Activated CD4-positive, alpha-beta memory T cell treated with anti-CD3 and anti-CD28 coated beads, Interleukin-2, amount 10 ng/mL, durations not matched to agents 7 days and 5 days (primary cell): Measurements from ENCODE around the gene LDB2. TPM values are rescaled to one million over a fixed set of nuclear protein-coding genes. Genes with fewer than 3 reads are reported as not detected.

Experiments
- CTCF ChIA-PET: fragments of 350-600 bp; sonication (Branson Sonifier 250); formaldehyde crosslinking; loops from one replicate; lab custom pipeline; 2021; ENCODE audit warnings: antibody characterized with exemption, inconsistent platforms; lab: Charles Lee
- POLR2A ChIA-PET: fragments of 350-600 bp; sonication (Branson Sonifier 250); formaldehyde crosslinking; loops from one replicate; lab custom pipeline; 2021; ENCODE audit warnings: antibody characterized with exemption; lab: Charles Lee
- DNase-seq: peaks from one replicate; pipeline ENCODE4 v3.0.0-alpha.2; 2020
- H3K27ac Mint-ChIP-seq: one replicate; pipeline ENCODE4 v1.8.0; 2021; ENCODE audit warnings: mild to moderate bottlenecking, mixed read lengths
- H3K27me3 Mint-ChIP-seq: one replicate; pipeline ENCODE4 v1.8.0; 2021; ENCODE audit warnings: mixed read lengths
- H3K36me3 Mint-ChIP-seq: one replicate; pipeline ENCODE4 v1.8.0; 2021; ENCODE audit warnings: low read depth, mixed read lengths
- H3K4me1 Mint-ChIP-seq: one replicate; pipeline ENCODE4 v1.8.0; 2021; ENCODE audit warnings: mixed read lengths
- H3K4me3 Mint-ChIP-seq: one replicate; pipeline ENCODE4 v1.8.0; 2021; ENCODE audit warnings: mild to moderate bottlenecking, mixed read lengths
- H3K9me3 Mint-ChIP-seq: one replicate; pipeline ENCODE4 v1.8.0; 2021; ENCODE audit warnings: mixed read lengths
- total RNA-seq, 2 experiments: library from RNA; stranded (reverse); gene quantifications; one replicate each; pipeline ENCODE4 v1.2.3, GENCODE V29; 2021

The LDB2 gene
- total RNA-seq, 2 experiments from 2014 or later: not detected

DNA sequence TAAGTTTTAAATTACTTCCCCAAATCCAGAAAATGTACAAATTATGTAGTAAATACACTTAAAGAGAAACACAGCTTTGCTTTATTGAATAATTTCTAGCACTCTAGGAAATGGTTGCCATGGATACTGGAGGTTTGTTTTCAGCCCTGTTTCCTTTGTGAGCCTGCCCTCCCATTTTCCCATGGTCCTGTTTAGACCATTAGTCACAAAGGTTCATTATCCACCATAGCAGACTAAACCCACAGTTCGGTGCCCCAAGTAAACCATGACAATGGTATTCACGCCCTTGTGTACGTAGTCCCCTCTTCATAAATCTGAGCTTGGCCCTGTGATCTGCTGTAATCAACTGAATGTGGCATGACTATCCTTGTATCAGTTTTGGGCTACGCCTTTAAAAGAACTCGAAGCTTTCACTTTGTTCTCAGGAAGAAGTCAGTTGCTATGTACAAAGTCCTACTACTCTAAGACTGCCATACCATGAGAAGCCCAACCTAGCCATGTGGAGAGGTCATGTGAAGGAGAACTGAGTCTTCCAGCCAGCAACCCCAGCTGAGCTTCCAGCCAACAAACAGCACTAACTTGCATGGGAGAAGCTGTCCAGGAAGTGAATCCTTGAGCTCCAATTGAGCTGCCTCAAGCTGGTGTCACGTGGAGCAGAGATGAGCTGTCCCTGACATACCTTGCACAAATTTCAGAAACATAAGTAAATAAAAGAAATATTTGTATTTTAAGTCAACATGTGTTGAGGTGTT, 300.4 kb downstream of the LDB2 start:
- Mint-ChIP-seq H3K36me3 (no peaks in the 10 kb centered on the region), H3K4me3 (no peak overlapping the region), H3K9me3 (no peaks in the 10 kb centered on the region), H3K4me1 (no peaks in the 10 kb centered on the region), H3K27ac (no peak overlapping the region), H3K27me3 (no peaks in the 10 kb centered on the region)
- no peak for DNase-seq
- CTCF ChIA-PET: no interaction called here
- POLR2A ChIA-PET: no interaction called here

DNA sequence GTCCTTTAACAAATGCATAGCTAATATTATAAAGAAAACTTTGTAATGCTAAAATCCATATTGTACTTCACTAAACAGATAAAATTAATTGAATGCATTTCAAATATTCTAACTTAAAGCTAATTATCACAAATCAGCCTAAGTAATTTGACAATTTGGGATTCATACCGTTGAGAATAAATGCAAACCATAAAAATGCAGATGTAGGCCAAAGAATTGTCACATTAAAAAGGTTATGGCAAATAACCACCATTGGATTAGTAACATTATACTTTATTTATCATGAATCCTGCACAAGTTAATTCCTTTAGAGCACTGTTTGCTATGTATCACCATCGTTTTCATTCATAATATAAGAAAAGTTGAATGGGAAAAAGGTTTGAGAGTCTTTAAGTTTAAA, 301.0 kb downstream of the LDB2 start:
- DNase-seq: no peak
- Mint-ChIP-seq H3K9me3 (no peaks in the 10 kb centered on the region), H3K27ac (no peak overlapping the region), H3K27me3 (no peaks in the 10 kb centered on the region), H3K4me1 (no peaks in the 10 kb centered on the region), H3K36me3 (no peaks in the 10 kb centered on the region), H3K4me3 (no peak overlapping the region)
- ChIA-PET POLR2A (no interaction called here), CTCF (no interaction called here)

DNA sequence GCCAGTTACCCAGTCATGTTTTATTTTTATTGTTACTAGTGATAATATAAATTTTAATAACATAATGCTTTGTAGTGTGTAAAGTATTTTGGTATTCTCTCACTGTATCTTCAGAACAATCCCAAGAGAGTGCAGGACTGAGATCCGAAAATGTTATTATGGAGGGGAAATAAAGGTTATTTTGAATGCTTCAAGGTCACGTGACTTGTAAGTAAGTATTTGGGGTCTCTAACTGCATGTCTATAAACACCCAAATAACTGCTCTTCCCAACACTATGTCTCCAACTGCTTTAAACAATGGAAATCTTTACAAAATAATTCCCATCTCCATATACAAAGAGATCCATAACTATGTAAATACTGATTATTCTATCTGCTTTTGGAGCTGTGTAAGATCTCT, 302.2 kb downstream of the LDB2 start:
- Mint-ChIP-seq H3K4me1 (no peaks in the 10 kb centered on the region), H3K27ac (no peak overlapping the region), H3K36me3 (no peaks in the 10 kb centered on the region), H3K9me3 (no peaks in the 10 kb centered on the region), H3K27me3 (no peaks in the 10 kb centered on the region), H3K4me3 (no peak overlapping the region)
- CTCF ChIA-PET: no interaction called here
- no peak for DNase-seq
- POLR2A ChIA-PET: no interaction called here

DNA sequence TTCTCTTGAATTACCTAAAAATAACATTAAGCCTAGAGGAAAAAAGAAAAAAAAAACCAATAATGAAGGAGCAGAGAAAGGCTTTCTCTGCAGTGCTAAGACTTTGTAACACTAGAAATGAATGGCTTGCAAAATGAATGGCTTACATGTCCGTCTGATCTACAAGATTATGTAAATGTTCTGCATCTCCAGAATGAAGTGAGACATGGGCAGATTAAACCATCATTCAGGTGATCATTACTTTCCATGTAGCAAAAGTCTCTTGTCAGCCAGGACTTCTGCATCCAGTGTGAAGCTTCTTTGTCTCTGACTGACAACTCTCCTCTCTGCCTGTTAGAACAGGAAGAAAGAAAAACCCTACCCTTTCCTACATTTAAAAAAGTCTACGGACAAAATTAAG, 304.3 kb downstream of the LDB2 start:
- CTCF ChIA-PET: no interaction called here
- POLR2A ChIA-PET: no interaction called here
- DNase-seq: no peak
- H3K9me3 Mint-ChIP-seq: no peaks in the 10 kb centered on the region
- no peaks in the 10 kb centered on the region for H3K36me3 Mint-ChIP-seq
- no peaks in the 10 kb centered on the region for H3K27me3 Mint-ChIP-seq
- H3K27ac Mint-ChIP-seq: no peak overlapping the region
- no peak overlapping the region for H3K4me3 Mint-ChIP-seq
- H3K4me1 Mint-ChIP-seq: no peaks in the 10 kb centered on the region

DNA sequence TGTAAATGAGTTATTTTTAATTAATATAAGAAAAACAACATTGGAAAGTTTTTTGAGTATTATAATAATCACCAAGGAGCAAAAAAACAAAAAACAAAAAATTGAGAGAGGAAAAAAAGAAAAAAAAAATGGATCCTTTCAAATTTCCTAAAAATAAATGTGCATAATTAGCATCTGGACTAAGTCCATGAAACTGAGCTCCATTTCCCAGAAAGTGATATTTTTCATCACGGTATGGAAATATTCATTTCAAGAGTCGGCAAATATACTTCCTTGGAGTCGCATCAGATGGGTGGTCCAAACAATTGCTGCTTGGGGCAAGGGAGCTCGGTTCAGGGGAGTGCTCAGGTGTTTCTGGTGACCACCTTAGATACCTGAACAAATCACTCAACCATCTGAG, 305.1 kb downstream of the LDB2 start:
- DNase-seq: no peak
- Mint-ChIP-seq H3K4me3 (no peak overlapping the region), H3K4me1 (no peaks in the 10 kb centered on the region), H3K9me3 (no peaks in the 10 kb centered on the region), H3K27ac (no peak overlapping the region), H3K27me3 (no peaks in the 10 kb centered on the region), H3K36me3 (no peaks in the 10 kb centered on the region)
- ChIA-PET POLR2A (no interaction called here), CTCF (no interaction called here)

DNA sequence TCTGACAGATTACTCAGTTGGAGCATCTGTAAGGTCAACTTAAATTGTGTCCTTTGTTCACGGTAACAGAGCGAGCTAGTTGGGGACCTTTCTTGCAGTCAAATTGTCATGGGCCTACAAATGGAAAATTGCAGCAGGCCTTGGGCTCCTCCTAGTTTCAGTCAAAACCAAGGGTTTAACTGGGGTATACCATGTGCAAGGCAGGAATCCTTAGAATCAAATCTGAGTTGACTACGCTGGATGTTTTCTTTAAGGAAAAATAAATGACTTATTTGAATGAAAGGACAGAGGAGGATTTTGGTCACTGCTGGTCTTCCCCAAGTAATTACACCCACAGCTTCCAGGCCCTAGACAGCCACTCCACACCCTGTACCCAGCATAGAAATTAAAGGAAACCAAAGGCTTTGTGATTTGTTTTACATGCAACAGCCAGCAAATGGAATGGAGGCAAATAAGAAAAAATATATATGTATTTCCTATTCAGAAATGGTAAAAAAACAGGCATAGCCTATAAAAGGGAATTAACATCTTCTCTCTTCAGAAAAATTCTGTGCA, 307.1 kb downstream of the LDB2 start:
- H3K27me3 Mint-ChIP-seq: no peaks in the 10 kb centered on the region
- no peaks in the 10 kb centered on the region for H3K4me1 Mint-ChIP-seq
- H3K4me3 Mint-ChIP-seq: no peak overlapping the region
- POLR2A ChIA-PET: no interaction called here
- H3K27ac Mint-ChIP-seq: no peak overlapping the region
- H3K36me3 Mint-ChIP-seq: no peaks in the 10 kb centered on the region
- H3K9me3 Mint-ChIP-seq: no peaks in the 10 kb centered on the region
- CTCF ChIA-PET: no interaction called here
- no peak for DNase-seq

DNA sequence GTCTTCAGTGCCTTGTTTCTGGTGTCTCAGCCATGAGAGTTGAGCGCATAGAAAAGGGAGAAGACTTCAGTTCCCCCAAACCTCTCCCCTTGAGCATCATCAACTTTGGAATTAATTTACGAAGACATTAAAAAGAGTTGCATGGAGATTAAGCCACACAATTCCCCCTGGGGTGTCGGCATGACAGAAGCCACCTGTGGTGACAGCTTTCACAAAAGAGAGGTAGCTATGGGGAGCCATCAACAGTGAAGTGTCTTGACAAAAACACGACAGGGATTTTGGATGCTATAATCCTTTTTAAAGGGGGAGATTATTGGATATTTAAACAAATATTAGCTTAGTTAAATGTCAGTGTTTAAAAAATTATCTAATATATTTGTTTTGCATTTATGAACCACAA, 307.6 kb downstream of the LDB2 start:
- Mint-ChIP-seq H3K27me3 (no peaks in the 10 kb centered on the region), H3K9me3 (no peaks in the 10 kb centered on the region), H3K36me3 (no peaks in the 10 kb centered on the region), H3K4me1 (no peaks in the 10 kb centered on the region), H3K27ac (no peak overlapping the region), H3K4me3 (no peak overlapping the region)
- DNase-seq: no peak
- ChIA-PET POLR2A (no interaction called here), CTCF (no interaction called here)

DNA sequence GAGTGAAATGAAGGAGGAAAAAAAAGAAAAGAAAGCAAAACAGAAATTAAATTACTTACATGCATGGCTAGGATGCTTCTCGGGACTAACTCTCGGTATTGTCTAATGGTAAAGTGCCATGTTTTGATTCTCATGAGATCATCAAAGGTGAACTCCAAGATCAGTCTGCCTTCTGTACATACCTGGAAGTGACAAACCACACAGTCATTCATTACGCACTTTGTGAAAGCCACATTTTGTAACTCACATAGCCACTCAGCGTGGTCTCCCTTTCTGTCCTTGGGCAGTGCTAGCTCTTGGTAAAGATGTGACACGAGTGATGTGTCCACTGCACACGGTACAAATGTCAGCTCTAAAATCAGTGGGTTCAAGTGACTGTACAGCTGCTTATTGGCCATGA, 309.8 kb downstream of the LDB2 start:
- no peak overlapping the region for H3K4me3 Mint-ChIP-seq
- no peaks in the 10 kb centered on the region for H3K27me3 Mint-ChIP-seq
- no peak overlapping the region for H3K27ac Mint-ChIP-seq
- H3K36me3 Mint-ChIP-seq: no peaks in the 10 kb centered on the region
- DNase-seq: no peak
- no peaks in the 10 kb centered on the region for H3K4me1 Mint-ChIP-seq
- ChIA-PET CTCF (no interaction called here), POLR2A (no interaction called here)
- H3K9me3 Mint-ChIP-seq: no peaks in the 10 kb centered on the region

DNA sequence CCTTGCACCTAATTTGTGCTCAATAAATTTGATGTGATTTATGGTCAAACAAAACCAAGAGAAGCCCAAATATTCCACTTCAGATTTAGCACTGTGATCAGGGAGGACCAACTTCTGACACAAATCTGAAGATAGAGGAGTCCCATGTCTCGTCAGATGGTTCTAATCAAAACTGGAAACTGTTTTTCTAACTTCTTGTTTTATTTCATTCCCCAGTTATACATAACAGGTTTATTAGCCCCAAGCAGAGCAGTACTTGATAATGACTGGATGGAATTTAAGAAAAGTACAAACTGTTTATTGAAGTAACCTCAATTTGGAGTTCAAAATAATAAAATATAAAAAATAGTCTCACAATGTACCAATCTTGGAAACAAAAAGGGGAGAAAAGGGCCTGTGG, 310.3 kb downstream of the LDB2 start:
- DNase-seq: no peak
- Mint-ChIP-seq H3K4me3 (no peak overlapping the region), H3K36me3 (no peaks in the 10 kb centered on the region), H3K27me3 (no peaks in the 10 kb centered on the region), H3K4me1 (no peaks in the 10 kb centered on the region), H3K27ac (no peak overlapping the region), H3K9me3 (peaks cover 2% of the 10 kb centered on the region)
- POLR2A ChIA-PET: no interaction called here
- CTCF ChIA-PET: no interaction called here

DNA sequence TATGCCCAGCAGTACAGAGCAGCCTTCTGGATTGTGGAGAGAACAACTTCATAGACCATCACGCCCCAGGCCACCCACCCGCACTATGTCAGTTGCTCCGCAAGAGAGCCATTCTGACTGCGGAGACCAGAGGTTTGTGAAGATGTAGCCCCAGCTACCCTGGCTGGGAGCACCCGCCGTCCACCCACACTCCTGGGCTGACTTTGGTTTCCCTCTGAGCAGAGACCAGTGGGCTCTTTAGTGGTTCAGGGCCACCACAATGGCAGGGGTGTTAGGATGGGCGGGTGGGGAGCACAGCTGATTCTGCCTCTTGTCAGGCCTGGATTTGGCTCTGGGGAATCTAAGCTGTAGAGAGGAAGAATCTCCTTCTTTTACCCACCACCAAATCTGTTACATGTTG, 313.4 kb downstream of the LDB2 start:
- POLR2A ChIA-PET: no interaction called here
- DNase-seq: no peak
- no peaks in the 10 kb centered on the region for H3K4me1 Mint-ChIP-seq
- H3K27me3 Mint-ChIP-seq: no peaks in the 10 kb centered on the region
- H3K27ac Mint-ChIP-seq: no peak overlapping the region
- CTCF ChIA-PET: no interaction called here
- H3K36me3 Mint-ChIP-seq: no peaks in the 10 kb centered on the region
- H3K9me3 Mint-ChIP-seq: peaks cover 2% of the 10 kb centered on the region
- H3K4me3 Mint-ChIP-seq: no peak overlapping the region

DNA sequence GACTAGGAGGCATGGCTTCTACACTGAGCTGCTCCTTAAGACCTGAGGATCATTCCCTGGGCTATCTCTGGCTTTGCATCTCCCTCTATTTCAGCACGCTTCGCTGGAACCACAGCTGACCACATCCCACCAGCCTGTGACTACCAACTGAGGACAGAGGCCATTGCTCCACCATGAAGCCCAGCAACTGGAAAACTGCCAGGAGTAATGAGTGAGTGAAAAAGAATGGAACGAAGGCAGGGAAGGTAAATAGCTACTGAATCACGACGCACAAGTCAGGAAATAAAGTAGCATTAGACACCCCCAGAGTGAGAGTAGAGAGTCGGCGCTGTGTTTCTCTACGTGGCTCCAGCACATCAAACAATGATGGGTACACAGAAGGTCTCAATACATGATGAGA, 314.7 kb downstream of the LDB2 start:
- Mint-ChIP-seq H3K4me1 (no peaks in the 10 kb centered on the region), H3K9me3 (peaks cover 2% of the 10 kb centered on the region), H3K36me3 (no peaks in the 10 kb centered on the region), H3K27me3 (no peaks in the 10 kb centered on the region), H3K27ac (no peak overlapping the region), H3K4me3 (no peak overlapping the region)
- ChIA-PET CTCF (no interaction called here), POLR2A (no interaction called here)
- DNase-seq: no peak

DNA sequence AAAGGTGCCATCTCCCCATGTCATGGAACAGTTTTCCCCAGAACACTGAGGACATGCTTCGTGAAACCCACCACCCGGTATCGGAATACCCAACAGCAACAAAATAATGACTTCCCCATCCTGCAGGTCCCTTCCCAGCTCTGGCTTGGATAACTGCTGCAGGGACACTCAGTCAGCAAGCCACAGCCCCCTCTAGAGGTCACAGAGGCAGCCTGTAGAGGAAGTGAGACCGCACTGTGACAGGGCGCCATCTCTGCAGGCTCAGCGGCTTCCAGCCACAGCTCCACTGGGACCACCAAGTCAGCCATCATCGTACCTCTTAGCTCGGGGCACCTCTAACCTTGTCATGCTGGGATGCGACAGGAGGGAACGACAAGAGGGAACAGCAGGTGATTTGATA, 315.9 kb downstream of the LDB2 start:
- no peaks in the 10 kb centered on the region for H3K27me3 Mint-ChIP-seq
- no peak for DNase-seq
- CTCF ChIA-PET: no interaction called here
- no peak overlapping the region for H3K27ac Mint-ChIP-seq
- POLR2A ChIA-PET: no interaction called here
- H3K4me1 Mint-ChIP-seq: no peaks in the 10 kb centered on the region
- no peaks in the 10 kb centered on the region for H3K36me3 Mint-ChIP-seq
- peaks cover 2% of the 10 kb centered on the region for H3K9me3 Mint-ChIP-seq
- H3K4me3 Mint-ChIP-seq: no peak overlapping the region

DNA sequence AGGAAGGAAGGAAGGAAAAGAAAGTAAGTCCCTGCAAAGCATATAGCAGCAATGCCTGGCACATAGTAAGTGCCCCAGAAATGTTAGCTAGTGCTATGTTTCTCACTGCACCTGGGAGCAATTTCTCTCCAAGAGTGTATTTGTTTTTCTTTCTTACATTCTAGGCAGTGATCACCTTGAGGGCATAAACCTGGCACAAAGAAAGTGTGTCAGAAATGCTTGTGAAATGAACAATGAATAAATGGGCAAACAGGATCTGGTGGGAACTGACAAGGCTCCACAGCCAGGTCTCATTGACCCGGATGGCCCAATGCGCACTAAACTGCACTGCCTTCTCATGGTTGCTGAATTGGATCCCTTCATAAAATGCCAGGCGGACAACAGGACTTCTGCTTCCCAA, 316.4 kb downstream of the LDB2 start:
- Mint-ChIP-seq H3K9me3 (peaks cover 2% of the 10 kb centered on the region), H3K27ac (no peak overlapping the region), H3K4me3 (no peak overlapping the region), H3K27me3 (no peaks in the 10 kb centered on the region), H3K4me1 (no peaks in the 10 kb centered on the region), H3K36me3 (no peaks in the 10 kb centered on the region)
- ChIA-PET CTCF (no interaction called here), POLR2A (no interaction called here)
- no peak for DNase-seq

DNA sequence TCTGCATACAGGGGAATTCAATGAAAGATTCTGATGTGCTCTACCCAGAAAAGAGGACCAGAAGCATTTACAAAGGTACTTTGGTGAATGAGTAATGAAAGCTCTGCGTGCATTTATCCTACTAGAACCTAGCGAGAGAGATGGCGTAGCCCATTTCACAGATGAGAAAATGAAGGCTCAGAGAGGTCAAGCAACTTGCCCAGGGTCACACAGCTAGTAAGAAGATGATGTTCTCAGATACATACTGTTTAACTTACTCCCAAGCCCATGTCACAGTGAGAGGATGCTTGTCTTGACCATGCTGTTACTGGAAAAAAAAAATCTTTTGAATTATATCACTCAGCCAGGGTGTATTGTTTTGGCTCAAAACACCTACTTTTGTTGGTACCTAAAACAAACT, 317.3 kb downstream of the LDB2 start:
- POLR2A ChIA-PET: no interaction called here
- CTCF ChIA-PET: no interaction called here
- H3K27ac Mint-ChIP-seq: no peak overlapping the region
- H3K36me3 Mint-ChIP-seq: no peaks in the 10 kb centered on the region
- H3K27me3 Mint-ChIP-seq: no peaks in the 10 kb centered on the region
- no peaks in the 10 kb centered on the region for H3K4me1 Mint-ChIP-seq
- no peak overlapping the region for H3K4me3 Mint-ChIP-seq
- peaks cover 2% of the 10 kb centered on the region for H3K9me3 Mint-ChIP-seq
- no peak for DNase-seq
